Measurements from ENCODE around the gene C1GALT1C1L. TPM values are rescaled to one million over a fixed set of nuclear protein-coding genes. Genes with fewer than 3 reads are reported as not detected.
"Not testable (repeated sequence)": the region's sequence is repeated elsewhere in the genome, so short reads cannot be mapped to it uniquely, and the experiment has no call there.

The C1GALT1C1L gene
- total RNA-seq, 1 donor from 2014 or later: 1.1 TPM

GRCh38 chr2:43643680-43644079 is 32.5 kb downstream of the C1GALT1C1L start:
- H3K36me3 ChIP-seq (ENCODE audit: control insufficient read depth, insufficient read depth, low read length): no peaks in the 10 kb centered on the region
- TF ChIP-seq CTCF (IDR thresholded peaks at IDR 0.05; ENCODE audit: insufficient read depth, low read length, poor library complexity, severe bottlenecking): no peak
- no peak for DNase-seq (ENCODE audit: low read depth)
- H3K27me3 ChIP-seq (ENCODE audit: control insufficient read depth, insufficient read depth, low read length): no peaks in the 10 kb centered on the region
- H3K4me3 ChIP-seq (ENCODE audit: low read depth, low read length): no peak overlapping the region

GRCh38 chr2:43642363-43642762 is 33.9 kb downstream of the C1GALT1C1L start:
- no peaks in the 10 kb centered on the region for H3K27me3 ChIP-seq (ENCODE audit: control insufficient read depth, insufficient read depth, low read length)
- no peak for DNase-seq (ENCODE audit: low read depth)
- no peak for TF ChIP-seq CTCF (IDR thresholded peaks at IDR 0.05; ENCODE audit: insufficient read depth, low read length, poor library complexity, severe bottlenecking)
- H3K4me3 ChIP-seq (ENCODE audit: low read depth, low read length): no peak overlapping the region
- H3K36me3 ChIP-seq (ENCODE audit: control insufficient read depth, insufficient read depth, low read length): no peaks in the 10 kb centered on the region

GRCh38 chr2:43637030-43637803 is 39.0 kb downstream of the C1GALT1C1L start, which contains the start of gene PLEKHH2:
Gene PLEKHH2 (plus strand): TSS chr2:43637260. CDS start chr2:43644674, 7,414 bp downstream.
- TF ChIP-seq CTCF (IDR thresholded peaks at IDR 0.05; ENCODE audit: insufficient read depth, low read length, poor library complexity, severe bottlenecking): no peak
- H3K36me3 ChIP-seq (ENCODE audit: control insufficient read depth, insufficient read depth, low read length): no peaks in the 10 kb centered on the region
- peak within 1 kb of the TSS; percentile 90 for H3K4me3 ChIP-seq (ENCODE audit: low read depth, low read length)
- peak; percentile 31 for DNase-seq (ENCODE audit: low read depth)
- H3K27me3 ChIP-seq (ENCODE audit: control insufficient read depth, insufficient read depth, low read length): no peaks in the 10 kb centered on the region

- Histone ChIP-seq H3K4me3 (ENCODE audit: low read depth, low read length) (peak overlapping the region; percentile 90), H3K27me3 (ENCODE audit: control insufficient read depth, insufficient read depth, low read length) (no peaks in the 10 kb centered on the region), H3K36me3 (ENCODE audit: control insufficient read depth, insufficient read depth, low read length) (no peaks in the 10 kb centered on the region)
- no peak for TF ChIP-seq CTCF (IDR thresholded peaks at IDR 0.05; ENCODE audit: insufficient read depth, low read length, poor library complexity, severe bottlenecking)
- DNase-seq (ENCODE audit: low read depth): no peak
These were observed 39.6 kb downstream of the C1GALT1C1L start for GRCh38 chr2:43636621-43637020.

- not testable (repeated sequence) for H3K4me3 ChIP-seq (ENCODE audit: low read depth, low read length); H3K36me3 ChIP-seq (ENCODE audit: control insufficient read depth, insufficient read depth, low read length); DNase-seq (ENCODE audit: low read depth); H3K27me3 ChIP-seq (ENCODE audit: control insufficient read depth, insufficient read depth, low read length)
These were observed 40.1 kb downstream of the C1GALT1C1L start for GRCh38 chr2:43636153-43636552.

GRCh38 chr2:43634604-43635306 is 41.5 kb downstream of the C1GALT1C1L start:
- Histone ChIP-seq H3K27me3 (ENCODE audit: control insufficient read depth, insufficient read depth, low read length) (no peaks in the 10 kb centered on the region), H3K36me3 (ENCODE audit: control insufficient read depth, insufficient read depth, low read length) (no peaks in the 10 kb centered on the region), H3K4me3 (ENCODE audit: low read depth, low read length) (no peak overlapping the region)
- DNase-seq (ENCODE audit: low read depth): peak; percentile 31
- TF ChIP-seq CTCF (IDR thresholded peaks at IDR 0.05; ENCODE audit: insufficient read depth, low read length, poor library complexity, severe bottlenecking): no peak

All from kidney epithelial cell (primary cell).